B cell (primary cell): ENCODE measurements around the gene C10orf53. TPM values are rescaled to one million over a fixed set of nuclear protein-coding genes. Genes with fewer than 3 reads are reported as not detected.
"Not testable (repeated sequence)": the region's sequence is repeated elsewhere in the genome, so short reads cannot be mapped to it uniquely, and the experiment has no call there.

ENCODE experiments used
- ATAC-seq: fragments of 200-7000 bp; cut with Tn5 transposase; one replicate; pipeline ENCODE4 v1.10.0; 2021; ENCODE audit warnings: low read depth, mild to moderate bottlenecking, moderate number of reproducible peaks, moderate library complexity
- CTCF ChIA-PET: fragments of 350-600 bp; sonication (Branson Sonifier 250); formaldehyde crosslinking; loops from one replicate; lab custom pipeline; 2021; ENCODE audit warnings: antibody characterized with exemption, inconsistent platforms; lab: Charles Lee
- POLR2A ChIA-PET: fragments of 350-600 bp; sonication (Branson Sonifier 250); formaldehyde crosslinking; loops from one replicate; lab custom pipeline; 2021; ENCODE audit warnings: antibody characterized with exemption; lab: Charles Lee
- DNase-seq: peaks from one replicate; pipeline ENCODE4 v3.0.0; 2013
- H2AFZ ChIP-seq: 2 replicates; pipeline ENCODE4 v1.6.1; 2012; ENCODE audit warnings: mild to moderate bottlenecking, low read depth, low read length; ENCODE audit not compliant: insufficient read depth, poor library complexity, severe bottlenecking
- H3K27ac ChIP-seq, 2 donors: 1 replicate in 1 of 2; 2 replicates in 1 of 2; pipeline ENCODE4 v1.5.1; 2012 to 2013; ENCODE audit warnings: low read length in 2 of 2, mild to moderate bottlenecking in 2 of 2, moderate library complexity in 1 of 2
- H3K27me3 ChIP-seq, 4 experiments: fragments of 200-600 bp in 1 of 4; sonication (generic) in 1 of 4; replicated peaks in 1 of 4; 1 replicate in 2 of 4; 2 replicates in 2 of 4; pipeline versions ENCODE4 v1.6.1 to v1.7.0; 2013 to 2016; ENCODE audit warnings: low read length in 3 of 4, mild to moderate bottlenecking in 2 of 4, mixed read lengths in 1 of 4, moderate library complexity in 1 of 4; ENCODE audit not compliant: insufficient read depth in 4 of 4, control insufficient read depth in 3 of 4; ENCODE audit errors: control extremely low read depth in 1 of 4
- H3K36me3 ChIP-seq, 2 experiments: replicated peaks in 1 of 2; 1 replicate in 1 of 2; 2 replicates in 1 of 2; pipeline versions ENCODE4 v1.6.1 to v1.7.1; 2013; ENCODE audit warnings: low read length in 1 of 2; ENCODE audit not compliant: insufficient read depth in 2 of 2, control insufficient read depth in 1 of 2; ENCODE audit errors: control extremely low read depth in 1 of 2, extremely low read depth in 1 of 2
- H3K4me1 ChIP-seq, 2 donors: fragments of 200-600 bp in 1 of 2; sonication (generic) in 1 of 2; 1 replicate in 1 of 2; 2 replicates in 1 of 2; pipeline versions ENCODE4 v1.5.1 to v1.6.1; 2013 to 2017; ENCODE audit warnings: low read length in 2 of 2; ENCODE audit not compliant: control insufficient read depth in 2 of 2, insufficient read depth in 2 of 2
- H3K4me2 ChIP-seq: replicated peaks from 2 replicates; pipeline ENCODE3; 2012; ENCODE audit warnings: mild to moderate bottlenecking, low read depth, low read length; ENCODE audit not compliant: poor library complexity, severe bottlenecking
- H3K4me3 ChIP-seq, 5 experiments: fragments of 200-600 bp in 1 of 5; sonication (generic) in 1 of 5; 1 replicate in 3 of 5; 2 replicates in 2 of 5; pipeline versions ENCODE4 v1.5.1 to v1.7.0; 2011 to 2016; ENCODE audit warnings: low read length in 4 of 5, mild to moderate bottlenecking in 4 of 5, low read depth in 2 of 5, control low read depth in 1 of 5, moderate library complexity in 1 of 5; ENCODE audit not compliant: insufficient read depth in 1 of 5; ENCODE audit errors: control extremely low read depth in 1 of 5, extremely low read depth in 1 of 5
- H3K79me2 ChIP-seq: fragments of 200-600 bp; sonication (generic); one replicate; pipeline ENCODE4 v1.6.0; 2016; ENCODE audit warnings: low read length; ENCODE audit not compliant: control insufficient read depth, insufficient read depth
- H3K9ac ChIP-seq: fragments of 200-600 bp; sonication (generic); 2 replicates; pipeline ENCODE4 v1.6.1; 2017; ENCODE audit warnings: mild to moderate bottlenecking, low read length, moderate library complexity
- H3K9me3 ChIP-seq, 3 donors: one replicate each; pipeline versions ENCODE4 v1.6.1 to v1.7.1; 2013; ENCODE audit warnings: low read length in 2 of 3; ENCODE audit not compliant: control insufficient read depth in 2 of 3, insufficient read depth in 1 of 3; ENCODE audit errors: control extremely low read depth in 1 of 3
- H4K20me1 ChIP-seq: 2 replicates; pipeline ENCODE4 v1.6.0; 2012; ENCODE audit warnings: mild to moderate bottlenecking, low read length; ENCODE audit not compliant: insufficient read depth, control insufficient read depth, poor library complexity, severe bottlenecking
- H3K27ac Mint-ChIP-seq: one replicate; pipeline ENCODE4 v1.8.0; 2021; ENCODE audit warnings: mixed read lengths
- H3K27me3 Mint-ChIP-seq: one replicate; pipeline ENCODE4 v1.8.0; 2021; ENCODE audit warnings: mixed read lengths
- H3K4me1 Mint-ChIP-seq: one replicate; pipeline ENCODE4 v1.8.0; 2021; ENCODE audit warnings: mixed read lengths
- H3K4me3 Mint-ChIP-seq: one replicate; pipeline ENCODE4 v1.8.0; 2021; ENCODE audit warnings: mixed read lengths
- H3K9me3 Mint-ChIP-seq: one replicate; pipeline ENCODE4 v1.8.0; 2022; ENCODE audit warnings: mixed read lengths; ENCODE audit not compliant: insufficient read depth
- EZH2 ChIP-seq: IDR thresholded peaks from 2 replicates; pipeline ENCODE4 v1.6.1; 2012; ENCODE audit warnings: borderline replicate concordance, low read depth, mild to moderate bottlenecking, moderate library complexity, low read length; ENCODE audit not compliant: insufficient read depth, poor library complexity, severe bottlenecking
- WGBS: methylation state at CpG from one replicate; pipeline ENCODE4 v1.1.5; 2013; ENCODE audit warnings: missing lambda C conversion rate; ENCODE audit not compliant: insufficient coverage; 5-methylcytosine and 5-hydroxymethylcytosine counted together
- intact Hi-C: fragments of 100-400 bp; cut with micrococcal nuclease; formaldehyde crosslinking; loops from one replicate; pipeline ENCODE4 v1.10.0; 2022
- polyA plus RNA-seq: library from polyadenylated mRNA; depleted of rRNA; stranded (reverse); fragments of >200 nt; gene quantifications from 2 replicates; pipeline ENCODE4 v1.2.3, GENCODE V29; 2012
- total RNA-seq, 2 donors: library from RNA; stranded (reverse); fragments of 120-200 nt in 1 of 2; gene quantifications; 1 replicate in 1 of 2; 2 replicates in 1 of 2; pipeline versions ENCODE4 v1.2.3 to v1.2.4, GENCODE V29; 2013 to 2022
- TF ChIP-seq, protein P1 (sequence below): fragments of 200-600 bp; IDR thresholded peaks from one replicate; pipeline ENCODE4 v1.8.0; 2022; ENCODE audit warnings: antibody characterized with exemption, mild to moderate bottlenecking

The C10orf53 gene
- total and polyA plus RNA-seq, 2 donors (not counting 1 experiment from before 2014, with no cell fraction given), result not detected

DNA sequence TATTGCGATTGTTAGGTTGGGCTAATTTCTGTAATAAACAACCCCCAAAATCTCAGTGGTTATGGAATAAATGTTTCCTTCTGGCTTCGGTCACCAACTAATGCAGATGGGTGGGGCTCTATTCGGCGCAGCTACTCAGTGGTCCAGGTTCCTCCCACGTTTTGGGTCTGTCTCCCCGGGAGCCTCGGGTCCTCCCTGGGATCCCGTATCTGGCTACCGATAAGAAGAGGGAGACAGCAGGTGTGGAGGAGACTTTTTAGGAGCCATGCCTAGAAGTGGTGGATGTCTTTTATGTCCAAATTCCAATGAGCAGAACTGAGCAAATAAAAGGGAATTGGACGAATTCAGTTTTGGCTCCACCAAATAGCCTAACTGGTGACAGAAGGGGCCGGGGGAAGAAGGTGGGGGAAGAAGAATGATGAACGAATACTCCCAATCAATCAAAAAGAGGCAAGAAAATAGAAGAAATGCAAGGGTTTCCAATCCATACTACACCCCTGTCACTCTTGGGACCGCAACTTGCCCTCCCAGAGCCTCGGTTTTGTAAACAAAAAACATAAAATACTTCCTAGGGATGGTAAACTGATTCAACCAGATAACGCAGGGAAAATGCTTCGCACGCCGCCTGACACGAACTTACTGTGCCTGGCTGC, 498 bp upstream of the C10orf53 start:
- H3K79me2 ChIP-seq, result no peaks in the 10 kb centered on the region
- no peak overlapping the region for H3K4me3 Mint-ChIP-seq
- intact Hi-C loops, result no loop called here

DNA sequence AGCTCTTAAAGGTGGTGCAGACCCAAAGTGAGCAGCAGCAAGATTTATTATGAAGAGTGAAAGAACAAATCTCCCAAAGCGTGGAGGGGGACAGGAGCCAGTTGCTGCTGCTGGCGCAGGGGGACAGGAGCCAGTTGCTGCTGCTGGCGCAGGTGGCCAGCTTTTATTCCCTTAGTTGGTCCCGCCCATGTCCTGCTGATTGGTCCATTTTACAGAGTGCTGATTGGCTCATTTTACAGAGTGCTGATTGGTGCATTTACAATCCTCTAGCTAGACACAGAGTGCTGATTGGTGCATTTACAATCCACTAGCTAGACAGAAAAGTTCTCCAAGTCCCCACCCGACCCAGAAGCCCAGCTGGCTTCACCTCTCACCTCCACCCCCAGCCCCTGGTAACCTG, 3.0 kb downstream of the C10orf53 start:
- Mint-ChIP-seq H3K27me3 (peaks cover 37% of the 10 kb centered on the region), H3K9me3 (peaks cover 11% of the 10 kb centered on the region)
- Histone ChIP-seq H3K27me3 (peaks cover 0 to 19% (median 12%) of the 10 kb centered on the region in 4 experiments), H3K9me3 (peaks cover 3 to 30% (median 9%) of the 10 kb centered on the region in 3 donors)
- 88% methylated on average over 3 of the region's 5 CpGs for WGBS
- POLR2A ChIA-PET, H3K4me2 ChIP-seq, H3K4me3 Mint-ChIP-seq, H4K20me1 ChIP-seq, DNase-seq, H2AFZ ChIP-seq, ATAC-seq, H3K9ac ChIP-seq, H3K36me3 ChIP-seq, H3K4me3 ChIP-seq, H3K4me1 ChIP-seq, H3K27ac ChIP-seq, H3K79me2 ChIP-seq, intact Hi-C loops, H3K27ac Mint-ChIP-seq, H3K4me1 Mint-ChIP-seq: not testable (repeated sequence)
- CTCF ChIA-PET, result interaction anchor here (0.5 kb wide), 1 partner anchor 131 kb away, joined by 5 read pairs; no protein-coding TSS in a partner anchor

More for the DNA sequence above, 498 bp upstream of the C10orf53 start:
- 36% methylated on average over 12 of the region's 19 CpGs for WGBS
- POLR2A ChIA-PET, result no interaction called here
- Histone ChIP-seq H3K9ac (no peak overlapping the region), H3K4me1 (peaks cover 0 to 4% of the 10 kb centered on the region in 2 donors), H3K4me3 (no peak overlapping the region), H4K20me1 (no peaks in the 10 kb centered on the region), H3K9me3 (peaks cover 5 to 29% (median 6%) of the 10 kb centered on the region in 3 donors), H3K27me3 (peaks cover 0 to 15% (median 10%) of the 10 kb centered on the region in 4 experiments), H3K4me2 (no peak overlapping the region), H2AFZ (peak overlapping the region; percentile 19), H3K27ac (no peak overlapping the region), H3K36me3 (no peaks in the 10 kb centered on the region)
- H3K9me3 Mint-ChIP-seq, result peaks cover 4% of the 10 kb centered on the region
- DNase-seq (no peak), ATAC-seq (no peak)
- H3K4me1 Mint-ChIP-seq, result no peaks in the 10 kb centered on the region
- no peak overlapping the region for H3K27ac Mint-ChIP-seq
- TF ChIP-seq, protein P1, sequence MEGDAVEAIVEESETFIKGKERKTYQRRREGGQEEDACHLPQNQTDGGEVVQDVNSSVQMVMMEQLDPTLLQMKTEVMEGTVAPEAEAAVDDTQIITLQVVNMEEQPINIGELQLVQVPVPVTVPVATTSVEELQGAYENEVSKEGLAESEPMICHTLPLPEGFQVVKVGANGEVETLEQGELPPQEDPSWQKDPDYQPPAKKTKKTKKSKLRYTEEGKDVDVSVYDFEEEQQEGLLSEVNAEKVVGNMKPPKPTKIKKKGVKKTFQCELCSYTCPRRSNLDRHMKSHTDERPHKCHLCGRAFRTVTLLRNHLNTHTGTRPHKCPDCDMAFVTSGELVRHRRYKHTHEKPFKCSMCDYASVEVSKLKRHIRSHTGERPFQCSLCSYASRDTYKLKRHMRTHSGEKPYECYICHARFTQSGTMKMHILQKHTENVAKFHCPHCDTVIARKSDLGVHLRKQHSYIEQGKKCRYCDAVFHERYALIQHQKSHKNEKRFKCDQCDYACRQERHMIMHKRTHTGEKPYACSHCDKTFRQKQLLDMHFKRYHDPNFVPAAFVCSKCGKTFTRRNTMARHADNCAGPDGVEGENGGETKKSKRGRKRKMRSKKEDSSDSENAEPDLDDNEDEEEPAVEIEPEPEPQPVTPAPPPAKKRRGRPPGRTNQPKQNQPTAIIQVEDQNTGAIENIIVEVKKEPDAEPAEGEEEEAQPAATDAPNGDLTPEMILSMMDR, result no peak
- no peak for TF ChIP-seq EZH2
- H3K27me3 Mint-ChIP-seq, result peaks cover 47% of the 10 kb centered on the region
- CTCF ChIA-PET, result no interaction called here
